Keratinocyte (primary cell): Measurements from ENCODE around the gene SMARCC1. TPM values are rescaled to one million over a fixed set of nuclear protein-coding genes. Genes with fewer than 3 reads are reported as not detected.

ENCODE experiments used
- DNase-seq: peaks from one replicate; pipeline ENCODE4 v3.0.0-alpha.2; 2011; ENCODE audit warnings: low read depth, missing footprints, low spot score
- FAIRE-seq: peaks from 2 replicates; lab custom pipeline; 2011; peaks lifted over from hg19 to GRCh38; lab: Jason Lieb, UNC
- H2AFZ ChIP-seq: 2 replicates; pipeline ENCODE4 v1.6.0; 2012; ENCODE audit warnings: low read length, control low read depth, inconsistent platforms; ENCODE audit not compliant: control insufficient read depth
- H3K27ac ChIP-seq: 2 replicates; pipeline ENCODE4 v1.5.1; 2011; ENCODE audit warnings: low read length; ENCODE audit not compliant: control insufficient read depth, insufficient read depth
- H3K27me3 ChIP-seq: 3 replicates; pipeline ENCODE4 v1.6.0; 2011; ENCODE audit warnings: low read length; ENCODE audit not compliant: control insufficient read depth, insufficient read depth; ENCODE audit errors: extremely low read depth
- H3K36me3 ChIP-seq, 2 experiments: 2 replicates in 1 of 2; 3 replicates in 1 of 2; pipeline ENCODE4 v1.5.1; 2011; ENCODE audit warnings: low read length in 2 of 2, mild to moderate bottlenecking in 1 of 2; ENCODE audit not compliant: control insufficient read depth in 2 of 2, insufficient read depth in 2 of 2; ENCODE audit errors: extremely low read depth in 1 of 2
- H3K4me1 ChIP-seq: 3 replicates; pipeline ENCODE4 v1.5.1; 2011; ENCODE audit warnings: low read length; ENCODE audit not compliant: control insufficient read depth, insufficient read depth; ENCODE audit errors: extremely low read depth
- H3K4me2 ChIP-seq: 3 replicates; pipeline ENCODE4 v1.6.0; 2011; ENCODE audit warnings: low read depth, low read length; ENCODE audit not compliant: control insufficient read depth, insufficient read depth; ENCODE audit errors: extremely low read depth
- H3K4me3 ChIP-seq, 3 experiments: fragments of 200-600 bp in 1 of 3; sonication (generic) in 1 of 3; 2 replicates in 2 of 3; 3 replicates in 1 of 3; pipeline ENCODE4 v1.5.1; 2011 to 2016; ENCODE audit warnings: low read length in 3 of 3, mild to moderate bottlenecking in 3 of 3, control low read depth in 2 of 3, inconsistent platforms in 1 of 3, low read depth in 1 of 3, mixed read lengths in 1 of 3, mixed run types in 1 of 3, moderate library complexity in 1 of 3; ENCODE audit not compliant: control insufficient read depth in 2 of 3, insufficient read depth in 2 of 3; ENCODE audit errors: extremely low read depth in 1 of 3
- H3K79me2 ChIP-seq: 2 replicates; pipeline ENCODE4 v1.6.0; 2012; ENCODE audit warnings: low read length; ENCODE audit not compliant: control insufficient read depth, insufficient read depth
- H3K9ac ChIP-seq: 3 replicates; pipeline ENCODE4 v1.6.0; 2011; ENCODE audit warnings: low read length; ENCODE audit not compliant: control insufficient read depth, insufficient read depth; ENCODE audit errors: extremely low read depth
- H3K9me1 ChIP-seq: 3 replicates; pipeline ENCODE4 v1.6.0; 2011; ENCODE audit warnings: low read length; ENCODE audit not compliant: control insufficient read depth, insufficient read depth; ENCODE audit errors: extremely low read depth
- H3K9me3 ChIP-seq: 2 replicates; pipeline ENCODE4 v1.5.1; 2012; ENCODE audit warnings: low read depth, low read length; ENCODE audit not compliant: control insufficient read depth
- H4K20me1 ChIP-seq: 3 replicates; pipeline ENCODE4 v1.6.0; 2011; ENCODE audit warnings: low read length; ENCODE audit not compliant: control insufficient read depth, insufficient read depth; ENCODE audit errors: extremely low read depth
- EZH2 ChIP-seq: IDR thresholded peaks from one replicate; pipeline ENCODE4 v1.6.1; 2012; ENCODE audit warnings: inconsistent platforms, mild to moderate bottlenecking, low read length, moderate library complexity
- dilution Hi-C: fragments of 300-500 bp; cut with MboI; formaldehyde crosslinking; loops from one replicate; pipeline ENCODE4 v1.7.0; 2020; ENCODE audit warnings: low sequenced_read_pairs; ENCODE audit not compliant: extremely low pct_ligation_motif_present
- polyA plus RNA-seq, 5 experiments: library from polyadenylated mRNA; depleted of rRNA in 3 of 5; stranded (reverse) in 3 of 5; stranded (forward) in 1 of 5; unstranded in 1 of 5; fragments of >200 nt; gene quantifications; 1 replicate in 1 of 5; 2 replicates in 3 of 5; 3 replicates in 1 of 5; pipeline versions ENCODE4 v1.2.1 to v1.2.3, GENCODE V29; 2011 to 2012; ENCODE audit warnings: missing spikeins in 2 of 5, low read depth in 1 of 5, low replicate concordance in 1 of 5
- TF ChIP-seq, protein P1 (sequence below), 3 experiments: IDR thresholded peaks in 1 of 3; conservative IDR thresholded peaks in 1 of 3; optimal IDR thresholded peaks in 1 of 3; 2 replicates in 2 of 3; 3 replicates in 1 of 3; pipeline versions ENCODE3 to v1.5.1; 2011; ENCODE audit warnings: low read length in 3 of 3, mild to moderate bottlenecking in 3 of 3, moderate library complexity in 2 of 3, control low read depth in 1 of 3, inconsistent platforms in 1 of 3; ENCODE audit not compliant: insufficient read depth in 2 of 3; ENCODE audit errors: extremely low read depth in 1 of 3

The SMARCC1 gene
- polyA plus RNA-seq, 1 donor (not counting 4 experiments of a cell fraction or from before 2014, with no cell fraction given) = 39.7 TPM

DNA sequence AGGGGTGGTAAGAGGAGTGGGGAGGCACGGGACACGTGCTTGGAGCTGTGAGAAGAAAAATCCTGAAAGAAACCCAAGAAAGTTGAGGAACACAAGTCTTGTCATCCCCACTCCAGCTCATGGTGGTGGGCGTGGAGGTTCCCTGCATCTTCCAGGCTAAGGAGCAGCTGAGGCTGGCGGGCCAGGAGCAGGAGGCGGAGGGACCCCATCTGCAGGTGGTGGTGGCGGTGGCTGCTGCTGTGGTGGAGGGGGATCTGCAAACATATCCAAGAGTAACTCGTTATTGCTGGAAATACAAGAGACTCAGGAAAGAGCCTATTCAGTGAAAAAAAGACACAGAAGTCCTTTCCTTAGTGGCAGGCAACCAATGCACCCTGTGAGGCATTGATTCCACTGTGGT, 193.6 kb downstream of the SMARCC1 start:
- Histone ChIP-seq H4K20me1 (no peaks in the 10 kb centered on the region), H3K27me3 (no peaks in the 10 kb centered on the region), H3K27ac (no peak overlapping the region), H3K9me3 (no peaks in the 10 kb centered on the region), H3K4me2 (no peak overlapping the region), H3K36me3 (peaks cover 21 to 29% of the 10 kb centered on the region in 2 experiments), H3K4me1 (peaks cover 3% of the 10 kb centered on the region), H3K9ac (no peak overlapping the region), H3K4me3 (no peak overlapping the region), H3K79me2 (no peaks in the 10 kb centered on the region), H2AFZ (no peak overlapping the region), H3K9me1 (no peaks in the 10 kb centered on the region)
- FAIRE-seq (no peak), DNase-seq (no peak)
- dilution Hi-C loops = no loop called here
- TF ChIP-seq EZH2 = no peak
- TF ChIP-seq, protein P1, sequence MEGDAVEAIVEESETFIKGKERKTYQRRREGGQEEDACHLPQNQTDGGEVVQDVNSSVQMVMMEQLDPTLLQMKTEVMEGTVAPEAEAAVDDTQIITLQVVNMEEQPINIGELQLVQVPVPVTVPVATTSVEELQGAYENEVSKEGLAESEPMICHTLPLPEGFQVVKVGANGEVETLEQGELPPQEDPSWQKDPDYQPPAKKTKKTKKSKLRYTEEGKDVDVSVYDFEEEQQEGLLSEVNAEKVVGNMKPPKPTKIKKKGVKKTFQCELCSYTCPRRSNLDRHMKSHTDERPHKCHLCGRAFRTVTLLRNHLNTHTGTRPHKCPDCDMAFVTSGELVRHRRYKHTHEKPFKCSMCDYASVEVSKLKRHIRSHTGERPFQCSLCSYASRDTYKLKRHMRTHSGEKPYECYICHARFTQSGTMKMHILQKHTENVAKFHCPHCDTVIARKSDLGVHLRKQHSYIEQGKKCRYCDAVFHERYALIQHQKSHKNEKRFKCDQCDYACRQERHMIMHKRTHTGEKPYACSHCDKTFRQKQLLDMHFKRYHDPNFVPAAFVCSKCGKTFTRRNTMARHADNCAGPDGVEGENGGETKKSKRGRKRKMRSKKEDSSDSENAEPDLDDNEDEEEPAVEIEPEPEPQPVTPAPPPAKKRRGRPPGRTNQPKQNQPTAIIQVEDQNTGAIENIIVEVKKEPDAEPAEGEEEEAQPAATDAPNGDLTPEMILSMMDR (optimal IDR thresholded peaks at IDR 0.05 in 1 of 3, IDR thresholded peaks at IDR 0.05 in 1 of 3, conservative IDR thresholded peaks at IDR 0.05 in 1 of 3; ENCODE audit: extremely low read depth in 1 of 3, insufficient read depth in 2 of 3, low read length in 3 of 3) = no peak

DNA sequence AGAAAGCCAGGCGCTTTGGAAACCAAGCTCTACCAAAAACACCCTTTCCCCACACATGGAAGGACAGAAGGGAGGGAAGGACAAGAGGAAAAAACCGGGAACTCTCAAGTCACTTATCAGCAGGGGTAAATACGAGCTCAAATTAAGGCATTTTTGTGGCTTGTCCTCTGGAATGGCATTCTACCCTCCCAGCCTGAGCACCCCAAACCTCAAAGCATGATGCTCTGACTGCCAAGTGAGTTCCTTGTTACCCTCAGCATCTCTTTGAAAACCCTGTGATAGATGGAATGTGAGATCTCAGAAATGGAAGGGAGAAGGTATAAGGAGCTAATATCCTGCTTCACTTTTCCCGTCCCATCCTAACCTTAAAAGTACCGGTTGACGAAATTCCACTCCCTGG, 194.9 kb downstream of the SMARCC1 start:
- DNase-seq (no peak), FAIRE-seq (no peak)
- TF ChIP-seq, protein P1 (optimal IDR thresholded peaks at IDR 0.05 in 1 of 3, IDR thresholded peaks at IDR 0.05 in 1 of 3, conservative IDR thresholded peaks at IDR 0.05 in 1 of 3; ENCODE audit: extremely low read depth in 1 of 3, insufficient read depth in 2 of 3, low read length in 3 of 3) = no peak
- TF ChIP-seq EZH2 = no peak
- H3K4me2 ChIP-seq = no peak overlapping the region
- H3K9ac ChIP-seq = no peak overlapping the region
- H3K9me3 ChIP-seq = no peaks in the 10 kb centered on the region
- peaks cover 3% of the 10 kb centered on the region for H3K4me1 ChIP-seq
- peaks cover 21 to 29% of the 10 kb centered on the region in 2 experiments for H3K36me3 ChIP-seq
- no peaks in the 10 kb centered on the region for H4K20me1 ChIP-seq
- H3K4me3 ChIP-seq = no peak overlapping the region
- H3K27me3 ChIP-seq = no peaks in the 10 kb centered on the region
- no peaks in the 10 kb centered on the region for H3K79me2 ChIP-seq
- H3K27ac ChIP-seq = no peak overlapping the region
- no peak overlapping the region for H2AFZ ChIP-seq
- dilution Hi-C loops = no loop called here
- H3K9me1 ChIP-seq = no peaks in the 10 kb centered on the region
